ENCODE results near the gene INSL4.

Gene INSL4

GRCh38 chr9:5231212-5231611 lies at the start of gene INSL4:
TSS of gene INSL4 (plus strand) at chr9:5231419. CDS start at chr9:5231524, 105 bp downstream.
- DNase-seq (ENCODE audit: low read depth) = no peak

- no peak for DNase-seq (ENCODE audit: low read depth)
Measured at GRCh38 chr9:5184776-5185175, 46.4 kb upstream of the INSL4 start.

DNA sequence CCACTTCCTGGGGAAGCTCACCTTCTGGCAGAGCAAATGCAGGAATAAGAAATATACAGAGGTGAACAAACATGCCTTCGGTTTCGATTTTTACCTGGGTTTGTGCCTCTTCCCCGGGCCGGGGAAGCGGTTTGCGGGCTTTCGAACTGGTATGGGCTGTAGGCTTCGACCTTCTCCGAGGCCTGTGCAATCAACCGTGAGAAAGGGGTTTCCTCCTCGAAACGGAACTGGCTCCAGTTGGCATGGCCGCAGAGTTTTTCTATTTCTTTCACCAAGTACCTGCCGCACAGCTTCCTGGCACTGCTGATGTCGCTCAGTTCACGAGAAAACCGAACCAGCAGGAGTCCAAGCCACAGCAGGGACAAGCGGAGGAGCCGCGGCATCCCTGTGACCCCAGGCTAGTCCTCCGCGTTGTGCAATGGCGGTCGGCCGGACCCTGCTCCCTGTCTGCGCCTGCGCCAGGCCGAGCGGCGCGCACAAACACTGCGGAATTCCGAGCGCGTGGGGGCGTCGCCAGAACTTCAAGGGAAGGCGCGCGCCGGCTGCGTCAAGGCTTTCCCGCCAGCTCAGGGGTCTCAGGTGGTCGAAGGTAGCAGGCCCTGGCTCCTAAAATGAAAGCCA lies 45.9 kb upstream of the INSL4 start, which contains the start of gene INSL6:
TSS of gene INSL6 (minus strand) at position 420 of the 621 bp plus-strand sequence. CDS start at position 383, 37 bp downstream.
- no peak for DNase-seq (ENCODE audit: low read depth)

DNA sequence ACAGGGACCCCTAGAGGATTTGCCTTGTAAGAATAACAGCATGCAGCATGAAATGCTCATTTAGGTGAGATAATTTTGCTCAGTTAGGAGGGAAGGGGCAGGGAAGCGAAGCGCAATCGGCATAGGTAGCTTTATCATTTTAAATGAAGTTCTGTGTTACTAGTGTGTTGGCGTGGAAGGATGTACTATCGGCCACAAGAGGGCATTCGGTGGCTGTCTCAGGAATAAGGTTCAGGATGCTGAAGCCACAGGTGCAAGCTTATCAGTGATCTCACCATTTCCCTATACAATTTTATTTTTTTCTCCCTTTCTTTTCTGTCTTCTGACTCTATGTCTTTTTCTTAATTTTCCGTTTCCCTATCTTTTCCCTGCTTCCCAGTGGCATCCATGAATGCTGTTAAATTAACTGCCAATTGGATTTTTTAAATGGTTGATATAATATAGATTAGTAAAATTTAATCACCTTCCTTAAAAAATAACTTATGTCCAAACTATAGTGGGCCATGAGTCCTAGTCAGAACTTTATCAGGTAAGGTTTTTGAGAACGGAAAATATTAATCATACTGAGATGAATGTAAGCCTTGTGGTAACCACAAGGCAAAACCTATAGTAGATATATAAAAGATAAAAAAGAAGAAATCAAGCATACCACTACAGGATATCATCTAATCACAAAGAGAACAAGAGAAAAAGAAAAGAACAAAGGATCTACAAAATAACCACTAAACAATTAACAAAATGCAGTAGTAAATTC lies 44.6 kb upstream of the INSL4 start:
- peak; percentile 35 for DNase-seq (ENCODE audit: low read depth)

GRCh38 chr9:5188060-5188984 lies 42.9 kb upstream of the INSL4 start:
- no peak for DNase-seq (ENCODE audit: low read depth)

GRCh38 chr9:5191985-5192384 lies 39.2 kb upstream of the INSL4 start:
- no peak for DNase-seq (ENCODE audit: low read depth)

DNA sequence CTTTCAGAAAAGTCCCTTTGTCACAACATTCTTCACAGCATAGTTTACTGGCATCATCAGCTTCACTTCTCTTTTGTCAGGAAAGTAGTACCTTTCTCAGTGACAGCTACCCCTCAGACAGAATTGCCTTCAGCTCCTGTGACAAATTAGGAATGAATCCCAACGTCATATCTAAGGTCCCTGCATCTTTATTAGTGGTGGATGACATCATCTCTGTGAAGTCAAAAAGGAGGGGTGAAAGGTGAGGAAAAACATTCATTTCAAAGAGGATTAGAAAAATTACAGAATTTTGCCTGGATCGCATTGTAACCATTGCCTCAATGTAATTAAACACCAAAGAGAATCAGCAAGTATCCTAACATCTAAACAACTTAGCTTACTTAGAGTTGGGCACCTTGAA lies 37.9 kb upstream of the INSL4 start:
- DNase-seq (ENCODE audit: low read depth) = no peak

DNA sequence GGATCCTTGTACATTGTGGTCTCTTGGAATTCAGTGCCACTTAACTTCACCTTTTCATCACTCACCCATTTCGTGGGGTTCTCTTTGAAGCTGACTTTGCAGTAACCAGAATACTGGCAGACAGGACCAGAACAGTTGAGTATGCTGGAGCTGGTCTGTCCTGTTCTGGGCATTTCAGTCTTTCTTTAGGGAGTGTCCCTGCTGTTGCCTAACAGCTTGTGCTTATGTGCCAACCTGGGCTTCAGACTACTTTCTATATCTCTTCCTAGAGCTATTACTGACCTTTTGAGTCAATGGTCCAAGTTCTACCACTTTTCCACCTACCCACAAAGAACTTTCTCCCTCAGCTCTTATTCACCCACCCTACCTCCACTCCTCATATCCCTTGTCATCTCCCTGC lies 35.8 kb upstream of the INSL4 start:
- no peak for DNase-seq (ENCODE audit: low read depth)

DNA sequence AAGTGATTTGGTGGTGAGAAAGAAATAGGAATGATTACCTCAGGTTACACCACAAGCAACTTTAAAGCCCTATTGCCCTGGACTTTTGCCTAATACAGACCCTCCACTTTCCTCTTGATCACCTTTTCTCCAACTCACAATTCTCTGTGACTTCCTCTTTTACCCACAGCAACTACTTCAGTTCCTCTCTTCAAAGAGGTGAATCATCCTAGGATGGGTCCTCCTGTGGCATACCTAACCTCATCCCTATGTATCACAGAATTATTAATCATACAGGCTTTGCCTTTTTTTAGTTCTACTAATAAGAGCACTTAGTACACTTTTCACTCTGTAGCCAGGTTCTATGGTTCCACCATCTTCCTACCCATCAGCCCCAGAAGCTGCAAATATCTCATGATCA lies 26.1 kb upstream of the INSL4 start:
- no peak for DNase-seq (ENCODE audit: low read depth)

DNA sequence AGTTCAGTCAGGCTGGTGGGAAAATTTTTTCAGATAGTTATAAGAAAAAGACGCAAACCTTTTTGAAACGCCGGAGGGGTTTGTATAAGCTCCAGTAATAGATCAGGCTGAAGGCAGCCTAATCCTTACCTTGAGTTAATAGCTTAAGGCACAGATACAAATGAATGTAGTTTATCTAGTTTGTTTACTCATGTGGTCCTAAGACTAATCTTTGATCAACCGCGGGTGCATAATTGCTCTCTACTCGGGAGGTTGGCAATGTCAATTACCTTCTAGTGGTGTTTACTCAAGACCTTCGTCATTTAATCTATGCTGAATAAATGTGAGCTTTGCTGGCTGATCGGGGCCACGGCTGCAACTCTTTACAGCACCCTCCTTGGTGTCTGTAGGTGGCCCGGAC lies 665 bp upstream of the INSL4 start:
- no peak for DNase-seq (ENCODE audit: low read depth)

DNA sequence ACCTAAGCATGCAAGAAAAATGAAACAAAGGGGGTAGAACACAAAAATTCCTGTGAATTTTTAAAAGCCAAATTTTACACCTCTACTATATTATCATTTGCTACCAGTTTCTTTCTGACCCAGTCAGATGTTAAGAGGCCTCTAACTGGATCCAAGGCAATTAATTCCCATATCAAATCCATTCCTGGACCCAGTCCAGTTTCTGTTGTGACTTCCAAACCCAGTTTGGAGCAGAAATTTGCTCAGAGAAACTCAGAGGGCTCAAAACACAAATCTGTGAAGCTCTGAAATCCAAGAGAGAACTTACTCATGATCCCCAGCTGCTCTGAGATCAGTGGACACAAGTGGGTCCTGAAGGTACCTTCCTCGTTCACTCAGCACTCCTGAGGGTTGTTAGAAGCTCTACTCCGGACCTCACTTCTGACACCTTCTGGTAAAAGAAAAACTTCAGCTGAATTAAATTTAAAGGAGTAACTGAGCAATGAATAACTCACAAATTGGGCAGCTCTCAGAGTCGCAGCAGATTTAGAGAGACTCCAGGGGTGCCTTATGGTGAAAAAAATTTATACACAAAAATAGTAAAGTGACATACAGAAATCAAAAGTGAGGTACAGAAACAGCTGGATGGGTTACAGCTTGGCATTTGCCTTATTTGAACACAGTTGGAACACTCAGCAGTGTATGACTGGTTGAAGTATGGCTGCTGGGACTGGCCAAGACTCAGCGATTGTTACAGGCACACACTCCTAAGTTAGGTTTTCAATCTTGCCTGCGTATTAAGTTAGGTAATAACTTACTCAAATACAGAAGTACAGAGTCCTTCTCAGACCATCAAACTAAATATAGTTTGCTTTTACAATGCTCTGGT lies 32.4 kb downstream of the INSL4 start:
- DNase-seq (ENCODE audit: low read depth) = no peak

GRCh38 chr9:5264219-5264595 lies 33.0 kb downstream of the INSL4 start:
- no peak for DNase-seq (ENCODE audit: low read depth)

- DNase-seq (ENCODE audit: low read depth) = no peak
Measured at GRCh38 chr9:5265939-5266338, 34.7 kb downstream of the INSL4 start.

GRCh38 chr9:5269249-5269715 lies 38.1 kb downstream of the INSL4 start:
- no peak for DNase-seq (ENCODE audit: low read depth)

DNA sequence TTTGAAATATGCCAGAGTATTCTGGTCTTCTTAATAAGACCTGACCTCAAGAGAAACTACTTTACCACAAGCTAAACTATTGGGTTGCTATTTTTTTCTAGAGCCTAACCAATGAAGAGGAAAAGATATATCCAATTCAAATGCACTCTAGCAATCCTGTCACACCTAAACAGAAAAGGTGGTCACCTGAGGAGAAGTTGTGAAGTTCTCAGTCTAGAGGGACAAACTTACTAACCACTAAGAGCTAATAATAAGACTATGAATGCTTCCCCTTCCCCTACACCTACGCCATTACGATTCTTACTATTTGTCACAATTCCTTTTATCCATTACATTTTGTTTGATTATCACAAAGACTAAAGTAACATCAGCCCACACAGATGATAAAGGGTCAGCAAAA lies 43.6 kb downstream of the INSL4 start:
- DNase-seq (ENCODE audit: low read depth) = no peak

- DNase-seq (ENCODE audit: low read depth) = no peak
Measured at GRCh38 chr9:5278486-5278885, 47.3 kb downstream of the INSL4 start.
